IPS-NIHi11 (cell line): Measurements from ENCODE around the gene DHFR2.
"Not testable (repeated sequence)": the region's sequence is repeated elsewhere in the genome, so short reads cannot be mapped to it uniquely, and the experiment has no call there.

Source experiments
- DNase-seq: peaks from one replicate; pipeline ENCODE4 v3.0.0; 2012; ENCODE audit warnings: mixed read lengths, low spot score

DHFR2 gene

DNA sequence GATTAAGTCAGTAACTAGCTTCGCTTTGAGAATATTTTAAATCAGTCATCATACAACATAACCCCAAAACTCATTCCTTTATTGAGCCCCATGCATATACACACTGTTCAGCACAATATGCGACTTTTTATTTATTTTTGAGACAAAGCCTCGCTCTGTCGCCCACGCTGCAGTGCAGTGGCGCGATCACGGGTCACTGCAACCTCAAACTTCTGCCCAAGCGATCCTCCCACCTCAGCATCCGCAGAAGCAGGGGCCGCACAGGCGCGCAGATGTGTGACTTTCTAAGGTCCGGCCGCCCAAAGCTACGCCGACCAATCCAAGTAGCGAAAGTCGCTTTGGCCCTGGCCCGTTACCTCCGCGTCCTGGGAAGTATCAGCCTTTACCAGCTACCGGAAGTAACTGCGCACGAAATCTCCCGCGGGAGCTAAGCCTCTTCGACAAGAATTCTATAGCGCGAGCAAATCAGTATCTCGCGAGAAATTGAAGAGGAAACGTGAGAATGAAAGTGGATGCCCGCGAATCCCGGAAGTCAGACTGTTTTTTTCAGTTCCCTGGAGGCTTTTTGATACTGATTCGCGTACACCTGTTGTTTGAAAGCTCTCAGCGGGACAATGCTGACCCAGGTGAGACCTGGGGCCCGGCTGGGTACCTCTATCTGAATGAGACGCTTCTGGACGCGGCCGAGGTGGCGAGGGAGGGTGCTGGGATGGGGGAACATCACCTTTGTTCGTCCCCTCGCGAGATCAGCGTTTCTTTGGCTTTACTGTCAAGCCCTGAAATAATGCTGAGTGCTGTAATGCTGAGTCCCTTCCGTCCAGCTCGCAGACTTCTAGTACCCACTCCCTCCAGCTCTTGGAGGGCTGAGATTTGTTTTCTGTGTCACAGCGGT is at the start of gene DHFR2, which contains the start of gene NSUN3:
DHFR2 (minus strand) TSS at position 404 of the 892 bp plus-strand sequence. CDS start 1,405 bp downstream, outside the sequence.
NSUN3 (plus strand) TSS at position 549 of the 892 bp plus-strand sequence; CDS start at position 615, 66 bp downstream.
- peak; percentile 83 for DNase-seq

DNA sequence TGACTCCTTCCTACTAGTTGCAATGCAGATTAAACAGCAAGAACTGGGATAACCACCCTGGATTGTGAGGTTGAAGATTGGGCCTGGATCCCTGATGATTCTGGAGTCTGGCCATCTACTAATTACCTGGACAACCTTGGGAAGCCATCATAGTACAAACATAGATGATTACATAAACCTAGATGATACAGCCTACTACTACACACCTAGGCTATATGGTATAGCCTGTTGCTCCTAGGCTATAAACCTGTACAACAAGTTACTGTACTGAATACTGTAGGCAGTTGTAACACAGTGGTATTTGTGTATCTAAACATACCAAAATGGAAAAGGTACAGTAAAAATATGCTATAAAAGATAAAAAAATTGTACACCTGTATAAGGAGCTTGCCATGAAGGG is 48.1 kb upstream of the DHFR2 start:
- DNase-seq: no peak

DNA sequence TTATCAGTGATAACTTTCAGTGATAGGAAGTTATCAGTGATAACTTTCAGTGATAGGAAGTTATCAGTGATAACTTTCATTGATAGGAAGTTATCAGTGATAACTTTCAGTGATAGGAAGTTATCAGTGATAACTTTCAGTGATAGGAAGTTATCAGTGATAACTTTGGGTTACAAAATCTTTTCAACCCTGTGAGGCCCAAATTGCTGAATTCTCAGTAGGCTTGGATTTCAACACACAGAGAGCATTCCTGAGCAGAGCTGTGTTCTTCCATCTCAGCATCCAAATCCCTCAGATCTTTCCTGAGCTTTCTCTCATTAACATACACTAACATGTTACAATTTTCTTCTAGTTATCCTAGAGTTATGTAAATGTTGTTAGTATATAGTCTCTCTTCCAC is 47.5 kb upstream of the DHFR2 start:
- not testable (repeated sequence) for DNase-seq

DNA sequence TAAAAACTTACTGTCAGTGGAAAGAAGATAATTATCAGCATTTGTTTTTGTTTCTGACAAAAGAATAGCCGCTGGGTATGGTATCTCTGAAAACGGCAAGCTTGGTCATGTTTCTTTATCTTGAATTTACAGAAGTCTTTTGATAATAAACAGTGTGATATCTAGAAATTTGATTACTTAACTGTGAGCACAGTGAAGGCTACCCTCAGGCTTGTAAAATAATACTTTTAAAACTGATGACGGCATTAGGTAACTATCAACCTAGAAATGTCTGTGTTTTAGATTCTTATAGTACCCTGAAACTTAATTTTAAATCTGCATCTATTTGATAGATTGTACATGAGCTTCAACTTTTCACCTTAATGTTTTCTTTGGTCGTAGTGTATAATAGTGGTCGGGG is 43.6 kb upstream of the DHFR2 start:
- DNase-seq: no peak

DNA sequence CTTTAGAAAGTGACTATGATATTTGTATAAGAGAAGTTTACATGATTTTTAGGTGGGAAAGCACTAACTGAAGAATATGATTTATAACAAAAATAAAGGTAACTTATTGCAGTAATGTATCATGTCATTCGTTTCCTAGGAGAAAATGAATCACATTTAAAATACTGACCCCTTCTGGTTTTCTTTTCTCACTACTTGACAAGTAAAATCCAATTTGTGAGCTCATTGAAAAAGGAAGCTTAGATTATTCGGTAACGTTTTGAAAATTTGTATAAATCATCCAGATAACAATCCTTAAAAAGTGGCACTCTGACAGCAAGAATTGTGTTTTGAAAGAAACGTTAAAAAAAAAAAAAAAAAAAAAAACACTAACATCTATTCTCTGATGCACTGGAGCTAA is 39.1 kb upstream of the DHFR2 start:
- DNase-seq: no peak

DNA sequence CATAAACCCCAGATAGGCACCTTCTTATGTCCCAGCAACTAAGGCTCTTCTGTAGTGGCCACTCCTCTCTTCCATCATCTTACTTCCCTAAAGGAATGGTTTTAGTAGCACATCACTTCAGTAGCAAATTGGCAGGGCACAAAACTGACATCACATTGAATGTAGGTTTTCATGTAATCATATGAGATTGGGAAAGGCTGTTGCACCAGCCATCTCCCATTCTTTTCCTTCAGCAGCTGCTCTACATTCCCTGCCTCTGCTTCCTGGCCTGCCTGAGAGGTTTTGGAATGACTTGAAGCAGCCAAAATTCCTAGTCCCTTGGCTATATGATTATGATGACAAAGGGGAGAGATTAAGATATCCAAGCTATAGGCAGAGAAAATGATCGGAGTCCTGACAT is 36.6 kb upstream of the DHFR2 start:
- DNase-seq: no peak

DNA sequence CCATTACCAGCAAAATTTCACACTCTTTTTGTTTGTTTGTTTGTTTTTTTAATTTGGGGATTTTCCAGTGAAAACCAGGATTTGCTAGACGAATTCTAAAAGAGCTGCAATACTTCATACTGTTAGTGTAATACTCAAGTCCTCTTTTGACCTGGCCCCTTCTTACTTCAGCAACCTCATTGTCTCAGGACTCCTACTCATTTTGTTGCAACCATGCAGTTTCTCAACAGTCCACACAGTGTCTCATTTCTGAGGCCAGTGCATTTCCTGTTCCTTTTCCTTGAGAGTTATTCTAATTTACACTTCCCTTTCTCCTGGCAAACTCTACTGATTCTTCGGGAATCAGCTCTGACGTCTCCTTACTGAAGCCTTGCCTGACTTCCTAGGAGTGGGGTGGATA is 35.7 kb upstream of the DHFR2 start:
- no peak for DNase-seq

DNA sequence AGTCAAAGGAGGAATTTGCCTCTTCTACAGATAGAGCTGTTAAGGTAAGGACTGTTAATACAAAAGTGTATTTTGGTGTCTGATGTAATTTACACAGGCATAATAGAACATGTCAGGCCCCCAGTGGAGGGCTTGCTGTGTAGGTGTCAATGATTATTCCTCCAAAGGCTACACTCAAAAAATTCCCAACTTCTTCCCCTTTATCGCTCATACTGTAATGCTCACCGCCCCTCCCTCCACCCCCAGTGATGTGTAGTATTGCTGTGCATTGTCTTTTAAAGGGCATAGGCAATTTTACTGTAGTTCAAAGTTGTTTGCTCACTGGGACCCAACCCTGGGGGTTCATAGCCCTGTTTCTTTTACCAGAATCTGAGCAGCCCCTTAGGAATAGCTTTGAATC is 32.4 kb upstream of the DHFR2 start:
- no peak for DNase-seq

DNA sequence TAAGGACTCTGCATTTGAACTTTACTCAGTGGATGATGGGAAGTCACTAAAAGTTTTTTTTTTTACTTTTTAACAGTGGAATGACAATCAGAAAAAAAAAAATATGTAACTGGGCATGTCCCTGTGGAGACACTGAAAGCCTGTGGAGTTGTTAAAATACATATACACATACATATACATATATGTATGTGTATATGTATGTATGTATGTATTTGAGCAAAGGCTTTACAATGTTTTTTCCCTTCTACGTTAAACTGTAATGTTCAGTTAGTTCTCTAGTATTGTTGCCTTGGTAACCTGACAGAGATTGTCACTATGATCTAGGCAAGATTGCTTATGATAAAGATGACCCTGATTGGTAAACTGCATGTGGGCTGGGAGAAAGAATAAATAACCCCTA is 30.4 kb upstream of the DHFR2 start:
- no peak for DNase-seq

DNA sequence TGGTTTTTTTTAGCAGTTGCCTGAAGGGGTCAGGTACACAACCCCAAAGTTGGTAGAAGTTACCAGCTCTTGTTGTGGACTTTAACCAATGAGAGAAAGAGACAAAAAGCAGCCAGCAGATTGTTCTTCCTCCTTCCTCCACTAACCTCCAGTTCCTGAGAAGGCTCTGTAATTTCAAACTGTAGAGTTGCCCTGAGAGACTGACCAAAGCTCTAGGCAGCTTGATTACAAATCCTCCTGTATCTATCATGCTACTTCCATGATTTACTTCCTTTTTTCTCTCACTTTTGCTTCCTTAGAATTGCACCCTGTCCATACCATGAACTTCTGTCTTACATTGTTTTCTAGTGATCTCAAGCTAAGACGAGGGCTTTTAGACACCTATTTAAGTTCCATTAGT is 29.4 kb upstream of the DHFR2 start:
- no peak for DNase-seq

DNA sequence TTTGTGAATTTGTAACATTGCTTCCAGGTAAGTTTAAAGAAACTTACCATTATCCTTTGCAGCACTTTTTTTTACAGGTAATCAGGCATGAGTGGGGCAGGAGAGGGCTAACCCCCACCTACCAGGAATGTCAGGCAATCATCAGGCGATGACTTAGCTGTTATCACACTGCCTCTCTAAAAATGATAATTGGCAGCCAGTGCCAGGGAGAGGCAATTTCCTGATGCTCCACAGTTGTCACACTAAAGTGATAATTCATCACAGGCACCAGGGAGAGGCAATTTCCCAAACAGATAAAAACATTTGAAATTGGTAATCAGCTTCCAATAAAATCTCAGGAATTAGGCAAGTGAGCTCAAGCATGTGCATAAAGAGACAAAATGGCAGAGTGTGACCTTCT is 26.4 kb upstream of the DHFR2 start:
- DNase-seq: no peak

DNA sequence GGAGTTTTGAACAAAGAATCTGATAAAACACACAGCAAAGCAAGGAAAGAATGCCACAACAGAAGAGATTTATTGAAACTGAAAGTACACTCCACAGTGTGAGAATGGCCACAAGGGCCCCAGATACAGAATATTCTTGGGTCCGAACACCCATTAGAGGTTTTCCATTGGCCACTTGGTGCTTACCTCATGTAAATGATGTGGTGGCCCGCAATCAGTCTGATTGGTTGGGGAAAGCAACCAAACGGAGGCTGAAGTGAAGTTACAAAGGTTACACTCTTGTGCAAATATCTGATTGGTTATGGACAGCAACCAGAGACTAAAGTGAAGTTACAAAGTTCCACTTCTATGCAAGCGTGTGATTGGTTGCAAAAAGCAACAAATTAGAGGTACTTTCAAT is 20.5 kb upstream of the DHFR2 start:
- no peak for DNase-seq

DNA sequence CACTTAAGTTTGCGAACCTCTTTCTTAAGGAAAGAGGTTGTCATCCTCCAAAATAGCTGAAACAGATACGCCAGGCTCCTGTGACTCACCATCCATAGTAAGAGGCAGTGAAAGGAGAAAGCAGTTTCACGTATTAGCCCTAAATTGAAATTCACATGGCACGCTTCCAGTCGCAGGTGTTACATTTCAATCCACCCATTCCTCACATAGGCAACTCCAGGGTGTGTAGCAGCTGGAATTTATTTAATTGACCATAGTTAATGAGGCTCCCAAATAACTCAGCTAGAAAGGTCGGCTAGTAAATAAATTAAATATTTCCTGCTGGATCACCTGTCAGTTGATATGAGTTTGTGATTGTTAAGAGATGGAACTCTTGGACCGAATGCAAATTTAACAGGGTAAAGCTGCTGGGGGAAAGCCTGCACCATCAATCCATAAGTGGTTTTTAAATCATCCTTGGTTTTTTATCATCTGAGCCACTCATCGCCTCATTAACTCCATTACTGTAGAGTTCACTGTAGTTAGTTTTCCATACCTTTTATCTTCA is 19.7 kb upstream of the DHFR2 start:
- DNase-seq: peak; percentile 23

DNA sequence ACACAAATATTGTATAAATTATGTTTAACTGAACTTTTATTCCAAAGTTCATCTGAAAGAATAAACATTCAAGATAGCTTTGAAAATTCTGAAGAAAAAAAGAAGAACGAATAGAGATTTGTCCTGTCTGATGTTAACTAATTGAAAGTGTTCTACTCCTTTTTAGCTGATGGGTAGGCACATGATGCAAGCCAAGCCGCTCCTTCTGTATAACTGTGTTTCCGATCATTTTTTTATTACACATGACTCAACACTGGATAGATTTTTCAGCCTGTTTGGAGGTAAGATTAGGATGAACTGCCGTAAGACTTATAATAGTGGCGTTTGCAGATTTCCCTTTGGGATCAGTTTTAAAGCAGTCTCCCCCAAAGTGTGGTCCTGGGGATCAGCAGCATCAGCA is 19.2 kb upstream of the DHFR2 start:
- DNase-seq: no peak

DNA sequence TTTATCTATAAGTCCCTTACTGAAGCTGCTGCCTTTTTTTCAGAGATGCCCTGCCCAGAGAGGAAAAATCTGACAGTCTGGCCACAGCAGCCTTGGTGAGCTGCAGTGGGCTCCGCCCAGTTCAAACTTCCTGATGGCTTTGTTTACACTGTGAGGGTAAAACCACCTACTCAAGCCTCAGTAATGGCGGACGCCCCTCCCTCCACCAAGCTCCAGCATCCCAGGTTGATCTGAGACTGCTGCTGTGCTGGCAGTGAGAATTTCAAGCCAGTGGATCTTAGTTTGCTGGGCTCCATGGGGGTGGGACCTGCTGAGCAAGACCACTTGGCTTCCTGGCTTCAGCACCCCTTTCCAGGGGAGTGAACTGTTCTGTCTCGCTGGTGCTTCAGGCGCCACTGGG is 17.8 kb upstream of the DHFR2 start:
- not testable (repeated sequence) for DNase-seq

DNA sequence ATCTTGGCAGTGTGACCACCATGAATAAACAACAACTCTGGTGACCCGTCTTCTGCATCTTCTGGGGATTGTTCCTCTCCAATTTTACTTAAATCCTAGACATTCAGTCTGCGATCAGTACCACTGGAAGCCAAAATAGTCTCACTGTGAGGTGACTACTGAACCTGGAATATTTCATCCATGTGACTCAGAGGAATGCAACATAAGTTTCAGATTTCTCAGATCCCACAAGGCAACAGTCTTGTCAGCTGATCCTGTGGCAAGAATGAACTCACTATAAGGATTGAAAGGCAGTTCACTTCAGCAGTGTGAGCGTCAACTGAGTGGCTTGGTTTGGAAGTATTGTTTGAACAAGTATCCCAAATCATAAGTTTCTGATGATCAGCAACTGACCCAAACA is 13.3 kb upstream of the DHFR2 start:
- DNase-seq: no peak

DNA sequence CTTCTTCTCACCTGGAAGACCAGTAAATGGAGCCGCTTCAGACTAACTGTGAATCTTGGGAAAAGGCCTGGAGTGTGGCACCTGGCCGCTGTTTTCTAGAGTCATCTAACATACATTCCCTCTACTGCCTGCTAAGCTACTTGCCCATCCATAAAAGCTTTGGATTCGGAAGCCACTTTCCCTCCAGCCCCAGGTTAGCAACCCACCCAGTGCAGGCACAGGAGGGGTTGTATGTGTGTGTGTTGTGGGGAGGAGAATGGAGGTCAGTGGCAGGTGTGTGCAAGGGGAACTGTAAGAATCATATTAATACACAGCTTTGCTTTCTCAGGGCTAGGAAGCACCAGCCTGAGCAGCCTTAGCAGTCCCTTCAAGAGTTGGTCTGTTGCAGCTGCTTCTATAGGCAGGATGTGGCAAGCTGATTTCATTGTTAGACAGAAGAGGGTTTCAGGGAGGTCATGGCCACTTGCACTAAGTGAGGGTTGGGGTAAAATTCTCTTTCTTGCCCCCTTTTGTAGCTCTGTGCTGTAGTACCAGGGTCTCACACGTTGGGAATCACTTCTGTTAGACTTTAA is 9.1 kb upstream of the DHFR2 start:
- DNase-seq: no peak

DNA sequence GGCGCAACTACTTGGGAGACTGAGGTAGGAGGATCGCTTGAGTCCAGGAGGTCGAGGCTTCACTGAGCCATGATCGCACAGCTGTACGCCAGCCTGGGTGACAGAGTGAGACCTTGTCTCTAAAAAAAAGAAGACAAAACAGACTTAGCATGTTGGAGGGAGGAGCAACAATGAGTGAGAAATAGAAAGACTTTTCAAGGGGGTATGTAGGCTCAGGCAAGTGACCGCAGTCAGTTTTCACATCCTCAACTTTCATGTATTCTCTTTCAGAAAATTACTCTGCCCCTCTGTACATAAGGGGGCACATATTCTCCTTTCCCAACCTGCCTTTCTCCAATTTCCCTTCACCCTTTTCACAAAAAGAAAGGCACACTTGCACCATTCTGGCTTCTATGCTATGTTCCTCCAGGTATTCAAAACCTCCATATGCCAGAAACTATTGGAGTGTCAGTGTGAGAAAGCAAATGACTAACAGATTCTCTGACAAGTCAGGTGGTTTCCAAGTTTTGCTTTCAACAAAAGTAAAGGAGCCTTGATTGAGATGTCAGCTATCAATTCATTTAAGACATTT is 7.7 kb upstream of the DHFR2 start:
- DNase-seq: no peak

DNA sequence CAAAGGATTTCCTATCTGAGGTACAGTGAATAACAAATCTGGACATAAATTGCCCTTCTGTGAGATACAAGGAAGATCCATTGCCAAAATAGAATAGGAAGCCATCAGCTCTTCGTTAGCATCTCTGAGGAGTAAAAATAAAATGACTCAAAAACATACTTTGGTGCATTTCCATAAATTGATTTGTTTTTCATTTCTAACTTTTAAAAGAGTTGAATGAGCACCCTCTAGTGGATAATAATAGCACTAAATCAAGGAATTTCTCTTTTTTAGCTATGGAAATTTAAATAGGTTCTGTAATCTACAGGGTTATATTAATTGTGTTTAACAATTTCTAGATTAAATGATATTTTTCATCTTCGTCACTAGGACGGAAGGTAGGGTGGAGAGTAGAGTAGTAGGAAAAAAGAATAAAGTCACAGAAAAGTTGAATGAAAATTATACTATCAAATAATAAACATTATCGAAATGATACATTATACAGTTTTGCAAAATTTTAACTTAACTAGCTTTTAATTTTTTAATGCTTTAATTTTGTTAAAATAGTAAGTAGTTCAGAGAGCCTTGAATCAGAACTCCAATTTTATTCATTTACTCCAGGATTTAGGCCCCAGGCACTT is 6.6 kb upstream of the DHFR2 start:
- no peak for DNase-seq

DNA sequence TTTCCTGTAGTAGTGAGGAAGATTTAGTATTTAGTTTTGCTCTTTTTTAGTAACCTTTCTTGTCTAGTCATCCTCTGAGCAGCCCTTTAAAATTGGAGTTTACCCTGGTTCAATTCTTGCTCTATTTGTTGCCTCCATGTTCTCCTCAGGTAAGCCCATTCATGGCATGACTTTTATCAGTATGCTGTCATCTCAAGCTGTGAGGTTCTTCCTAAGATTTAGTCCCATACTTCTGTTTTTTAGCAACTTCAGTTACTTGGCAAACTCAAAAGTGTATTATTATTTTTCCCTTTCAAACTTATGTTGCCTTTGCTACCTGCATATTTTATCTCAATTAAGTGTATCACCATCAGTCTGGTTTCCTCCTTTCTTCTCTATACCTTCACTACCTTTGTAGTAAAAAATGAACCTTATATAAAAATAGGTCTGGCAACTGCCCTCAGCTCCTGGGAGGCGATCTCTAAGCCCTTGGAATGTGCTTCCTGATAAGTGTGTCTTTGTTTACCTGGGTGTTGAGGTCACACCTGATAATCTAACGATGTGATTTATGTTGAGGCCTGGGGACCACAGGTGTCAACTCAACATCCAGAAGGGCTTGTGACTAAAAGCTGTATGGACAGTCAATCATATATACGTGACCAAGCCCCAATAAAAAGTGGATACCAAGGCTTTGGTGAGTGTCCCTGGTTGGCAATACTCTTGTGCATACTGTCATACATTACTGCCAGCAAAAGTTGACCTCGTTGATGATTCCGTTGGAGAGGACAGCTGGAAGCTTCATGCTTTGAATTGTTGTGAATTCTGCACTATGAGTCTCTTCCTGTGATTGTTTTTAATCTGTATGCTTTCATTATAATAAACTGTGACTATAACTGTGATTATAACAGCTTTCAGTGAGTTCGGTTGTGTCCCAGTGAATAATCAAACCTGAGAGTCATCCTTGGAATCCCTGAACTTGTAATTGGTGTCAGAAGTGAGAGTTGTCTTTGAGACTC is 4.1 kb upstream of the DHFR2 start:
- no peak for DNase-seq

DNA sequence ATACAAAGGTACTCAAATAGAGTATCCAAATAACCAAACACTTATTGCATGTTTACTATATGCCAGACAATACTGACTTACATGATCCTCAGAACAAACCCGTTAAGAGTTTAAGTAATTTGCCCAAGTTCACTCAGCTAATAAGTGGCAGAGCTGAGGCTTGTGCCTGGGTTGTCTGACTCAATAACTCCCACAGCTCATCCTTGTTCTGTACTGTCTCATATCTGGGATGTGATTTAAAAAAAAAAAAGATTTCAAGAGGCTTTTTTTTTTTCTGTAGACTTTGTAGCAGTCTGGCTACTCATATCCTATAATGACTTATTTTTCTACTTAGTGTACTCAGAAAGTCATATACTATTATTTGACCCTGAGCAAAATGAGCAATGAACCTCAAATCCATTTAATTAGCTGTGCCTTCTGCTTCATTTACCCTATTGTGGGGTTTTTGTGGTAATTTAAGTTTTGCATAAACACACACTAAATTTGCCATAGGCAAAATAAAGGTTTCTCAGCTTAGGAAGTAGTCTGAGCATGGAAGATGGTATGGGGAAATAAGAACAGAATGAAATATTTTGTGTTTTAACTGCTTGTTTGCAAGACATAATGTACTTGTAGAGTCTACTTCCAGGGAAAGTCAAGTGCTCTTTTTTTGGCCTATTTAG is 3.2 kb upstream of the DHFR2 start:
- no peak for DNase-seq
